SIG-M5 treated with dmso at 0.1 percent for 504 hours (cell line): ENCODE results near the gene NRSN2.
A peak's percentile ranks its signal among the peaks of the same experiment; 100 is the strongest.
"Not testable (repeated sequence)": the region's sequence is repeated elsewhere in the genome, so short reads cannot be mapped to it uniquely, and the experiment has no call there.

ENCODE experiments used
- DNase-seq: peaks from one replicate; lab custom pipeline; 2025; ENCODE audit not compliant: unreplicated experiment; lab: John Stamatoyannopoulos, UW

Gene NRSN2

GRCh38 chr20:373171-373890 lies 26.4 kb downstream of the NRSN2 start:
- peak; percentile 94 for DNase-seq

GRCh38 chr20:375265-375889 lies 28.5 kb downstream of the NRSN2 start:
- DNase-seq = no peak

GRCh38 chr20:376089-376488 lies 29.2 kb downstream of the NRSN2 start:
- DNase-seq = no peak

- DNase-seq = no peak
These were observed 29.8 kb downstream of the NRSN2 start for GRCh38 chr20:376750-377149.

GRCh38 chr20:377578-377977 lies 30.7 kb downstream of the NRSN2 start:
- not testable (repeated sequence) for DNase-seq

GRCh38 chr20:378961-379336 lies 32.0 kb downstream of the NRSN2 start:
- no peak for DNase-seq

GRCh38 chr20:380763-381580 lies 34.1 kb downstream of the NRSN2 start:
- DNase-seq = peak; percentile 80

- DNase-seq = peak; percentile 92
These were observed 34.8 kb downstream of the NRSN2 start for GRCh38 chr20:381581-382290.

GRCh38 chr20:382291-383115 lies 35.6 kb downstream of the NRSN2 start:
- no peak for DNase-seq

- DNase-seq = no peak
These were observed 37.0 kb downstream of the NRSN2 start for GRCh38 chr20:383889-384288.

- DNase-seq = no peak
These were observed 37.8 kb downstream of the NRSN2 start for GRCh38 chr20:384723-385122.

- no peak for DNase-seq
These were observed 38.5 kb downstream of the NRSN2 start for GRCh38 chr20:385448-385847.

- not testable (repeated sequence) for DNase-seq
These were observed 39.7 kb downstream of the NRSN2 start for GRCh38 chr20:386634-387033.

- no peak for DNase-seq
These were observed 40.6 kb downstream of the NRSN2 start for GRCh38 chr20:387520-387919.

GRCh38 chr20:388034-388994 lies 41.4 kb downstream of the NRSN2 start:
- no peak for DNase-seq

GRCh38 chr20:389220-389619 lies 42.3 kb downstream of the NRSN2 start:
- DNase-seq = no peak

- DNase-seq = no peak
These were observed 44.3 kb downstream of the NRSN2 start for GRCh38 chr20:391041-391711.

GRCh38 chr20:393296-393695 lies 46.4 kb downstream of the NRSN2 start:
- not testable (repeated sequence) for DNase-seq

GRCh38 chr20:396252-396618 lies 49.3 kb downstream of the NRSN2 start:
- no peak for DNase-seq
